PC-9 (cell line): ENCODE measurements around the gene TREH.

Source experiments
- EZH2 ChIP-seq: fragments of 200-600 bp; sonication (generic); IDR thresholded peaks from 2 replicates; pipeline ENCODE4 v1.8.0; 2017; ENCODE audit warnings: antibody characterized with exemption, low read depth
- TF ChIP-seq, protein P1 (sequence below): fragments of 200-600 bp; sonication (generic); conservative IDR thresholded peaks from 2 replicates; pipeline ENCODE4 v1.6.1; 2017; ENCODE audit warnings: mixed run types, antibody characterized with exemption, mild to moderate bottlenecking, moderate library complexity

DNA sequence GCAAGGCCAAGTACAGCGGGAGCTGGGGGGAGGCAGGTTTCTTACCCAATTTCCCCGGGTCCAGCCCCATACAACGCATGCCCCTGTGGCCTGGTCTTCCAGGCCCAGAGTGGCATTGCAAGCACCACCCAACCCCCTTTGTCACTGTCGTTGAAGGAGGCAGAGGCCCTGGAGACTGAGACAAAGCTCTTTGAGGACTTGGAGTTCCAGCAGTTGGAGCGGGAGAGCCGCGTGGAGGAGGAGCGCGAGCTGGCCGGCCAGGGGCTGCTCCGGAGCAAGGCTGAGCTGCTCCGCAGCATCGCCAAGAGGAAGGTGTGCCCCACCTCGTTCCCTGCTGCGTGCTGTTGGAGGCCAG, 44.2 kb downstream of the TREH start:
- TF ChIP-seq EZH2, result no peak
- TF ChIP-seq, protein P1, sequence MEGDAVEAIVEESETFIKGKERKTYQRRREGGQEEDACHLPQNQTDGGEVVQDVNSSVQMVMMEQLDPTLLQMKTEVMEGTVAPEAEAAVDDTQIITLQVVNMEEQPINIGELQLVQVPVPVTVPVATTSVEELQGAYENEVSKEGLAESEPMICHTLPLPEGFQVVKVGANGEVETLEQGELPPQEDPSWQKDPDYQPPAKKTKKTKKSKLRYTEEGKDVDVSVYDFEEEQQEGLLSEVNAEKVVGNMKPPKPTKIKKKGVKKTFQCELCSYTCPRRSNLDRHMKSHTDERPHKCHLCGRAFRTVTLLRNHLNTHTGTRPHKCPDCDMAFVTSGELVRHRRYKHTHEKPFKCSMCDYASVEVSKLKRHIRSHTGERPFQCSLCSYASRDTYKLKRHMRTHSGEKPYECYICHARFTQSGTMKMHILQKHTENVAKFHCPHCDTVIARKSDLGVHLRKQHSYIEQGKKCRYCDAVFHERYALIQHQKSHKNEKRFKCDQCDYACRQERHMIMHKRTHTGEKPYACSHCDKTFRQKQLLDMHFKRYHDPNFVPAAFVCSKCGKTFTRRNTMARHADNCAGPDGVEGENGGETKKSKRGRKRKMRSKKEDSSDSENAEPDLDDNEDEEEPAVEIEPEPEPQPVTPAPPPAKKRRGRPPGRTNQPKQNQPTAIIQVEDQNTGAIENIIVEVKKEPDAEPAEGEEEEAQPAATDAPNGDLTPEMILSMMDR, result no peak
